GM12801 (cell line): ENCODE results near the gene HHIPL2.

Experiments used
- CTCF ChIP-seq: IDR thresholded peaks from one replicate; pipeline ENCODE4 v1.5.1; 2011; ENCODE audit warnings: control low read depth; ENCODE audit not compliant: insufficient read length; ENCODE audit errors: extremely low read depth

Gene HHIPL2

GRCh38 chr1:222539951-222540597 is 7.8 kb downstream of the HHIPL2 start:
- TF ChIP-seq CTCF, result no peak

GRCh38 chr1:222535455-222535854 is 12.4 kb downstream of the HHIPL2 start:
- TF ChIP-seq CTCF, result no peak

GRCh38 chr1:222530852-222531251 is 17.1 kb downstream of the HHIPL2 start:
- TF ChIP-seq CTCF, result no peak

DNA sequence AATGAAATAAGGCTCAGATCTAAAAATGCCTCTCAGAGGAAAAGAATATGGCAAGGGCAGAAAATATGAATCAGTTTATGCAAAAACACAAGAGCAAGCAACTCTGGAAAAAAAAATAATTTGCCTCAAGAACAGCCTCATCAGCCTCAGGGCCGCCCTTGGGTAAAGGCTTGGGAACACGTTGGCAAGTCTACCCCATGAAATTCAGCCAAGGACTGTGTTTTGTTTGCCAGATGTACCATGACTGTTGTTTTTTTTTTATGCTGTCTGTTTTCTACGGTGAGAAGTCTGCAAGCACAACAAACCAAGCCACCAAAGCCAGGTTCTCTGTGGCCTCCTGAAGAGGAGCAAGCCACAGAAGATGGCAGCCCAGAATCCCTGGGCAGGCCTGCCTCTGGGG is 18.0 kb downstream of the HHIPL2 start:
- TF ChIP-seq CTCF, result no peak

- TF ChIP-seq CTCF, result no peak
Measured at GRCh38 chr1:222529181-222529580, 18.7 kb downstream of the HHIPL2 start.

DNA sequence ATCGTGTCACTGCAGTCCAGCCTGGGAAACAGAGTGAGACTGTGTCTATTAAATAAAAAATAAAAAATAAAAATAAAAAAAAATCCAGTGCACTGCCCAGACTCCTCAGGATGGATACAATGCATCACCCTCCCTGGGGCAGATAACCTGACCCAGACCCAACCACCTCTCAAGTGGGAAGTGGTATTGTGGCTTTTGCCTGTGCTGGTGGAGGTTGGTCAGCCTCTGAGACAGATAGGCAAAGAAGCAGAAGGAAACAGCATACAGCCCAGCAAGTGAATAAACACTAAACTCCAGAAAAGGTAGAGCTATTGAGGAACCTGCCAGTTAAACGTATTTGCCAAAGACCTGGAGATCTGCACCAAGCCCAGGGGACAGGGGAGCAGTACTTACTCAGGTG is 22.0 kb downstream of the HHIPL2 start:
- TF ChIP-seq CTCF, result no peak

DNA sequence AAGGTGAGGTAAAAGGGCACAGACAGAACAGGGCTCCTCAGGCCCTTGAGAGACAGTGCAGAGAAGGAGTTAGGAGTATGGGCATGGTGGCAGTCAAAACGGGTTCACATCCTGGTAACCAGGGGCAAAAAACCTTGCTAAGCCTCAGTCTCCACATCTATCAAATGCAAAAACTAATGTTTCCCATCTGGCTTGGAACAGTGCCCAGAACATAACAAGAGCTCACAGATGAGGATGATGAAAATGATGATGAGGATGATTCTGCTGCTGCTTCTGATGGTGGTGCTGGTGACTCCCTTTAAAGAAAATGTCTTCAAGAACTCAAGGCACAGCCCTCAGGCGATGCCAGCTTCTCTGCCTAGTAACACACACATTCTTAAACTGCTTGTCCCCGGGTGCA is 24.1 kb downstream of the HHIPL2 start:
- TF ChIP-seq CTCF, result no peak
